HG03139 (cell line): ENCODE data around the gene CCDC174.
"Not testable (repeated sequence)": the region's sequence is repeated elsewhere in the genome, so short reads cannot be mapped to it uniquely, and the experiment has no call there.

ENCODE experiments used
- ATAC-seq: cut with Tn5 transposase; IDR thresholded peaks from one replicate; pipeline ENCODE4 v1.9.1; 2021; ENCODE audit not compliant: unreplicated experiment

Gene CCDC174

DNA sequence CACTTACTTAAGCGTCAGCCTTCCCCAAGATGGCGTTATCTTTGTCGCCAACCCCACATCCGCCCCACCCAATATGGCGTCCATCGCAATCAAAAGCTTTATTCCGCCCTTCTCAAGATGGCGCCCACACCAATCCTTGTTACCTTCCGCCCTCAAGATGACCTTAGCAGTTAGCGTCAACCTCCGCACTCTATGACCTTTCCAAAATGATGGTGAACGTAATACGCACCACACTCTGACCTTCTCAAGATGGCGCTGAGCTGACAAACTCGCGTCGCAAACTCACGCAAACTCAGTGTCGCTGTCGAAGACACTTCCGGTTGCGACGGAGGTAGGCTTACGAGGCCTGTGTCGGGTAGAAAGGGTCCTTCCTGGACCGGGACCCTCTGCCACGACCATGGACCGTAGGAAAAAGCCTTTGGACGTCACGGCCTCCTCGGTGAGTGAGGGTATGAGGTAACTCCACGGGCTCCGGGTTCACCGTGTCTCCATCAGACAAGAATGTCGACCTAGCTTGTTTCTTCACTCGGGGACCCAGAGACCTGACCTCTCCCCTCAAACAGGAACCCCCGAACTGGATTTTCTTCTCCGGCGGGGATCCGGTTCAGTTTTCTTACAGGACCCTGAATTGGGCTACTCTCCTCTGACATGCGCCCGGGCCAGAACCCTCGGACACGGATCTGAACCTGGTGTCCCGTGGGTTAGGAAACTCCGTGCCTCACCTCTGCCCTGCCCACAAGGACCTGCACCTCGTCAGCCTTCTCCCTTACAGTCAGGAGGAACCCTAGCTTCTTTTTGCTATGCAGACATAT, at the start of gene CCDC174:
TSS of gene CCDC174 (plus strand) at position 323 of the 812 bp plus-strand sequence. CDS start at position 398, 75 bp downstream.
- peak; percentile 98 for ATAC-seq

DNA sequence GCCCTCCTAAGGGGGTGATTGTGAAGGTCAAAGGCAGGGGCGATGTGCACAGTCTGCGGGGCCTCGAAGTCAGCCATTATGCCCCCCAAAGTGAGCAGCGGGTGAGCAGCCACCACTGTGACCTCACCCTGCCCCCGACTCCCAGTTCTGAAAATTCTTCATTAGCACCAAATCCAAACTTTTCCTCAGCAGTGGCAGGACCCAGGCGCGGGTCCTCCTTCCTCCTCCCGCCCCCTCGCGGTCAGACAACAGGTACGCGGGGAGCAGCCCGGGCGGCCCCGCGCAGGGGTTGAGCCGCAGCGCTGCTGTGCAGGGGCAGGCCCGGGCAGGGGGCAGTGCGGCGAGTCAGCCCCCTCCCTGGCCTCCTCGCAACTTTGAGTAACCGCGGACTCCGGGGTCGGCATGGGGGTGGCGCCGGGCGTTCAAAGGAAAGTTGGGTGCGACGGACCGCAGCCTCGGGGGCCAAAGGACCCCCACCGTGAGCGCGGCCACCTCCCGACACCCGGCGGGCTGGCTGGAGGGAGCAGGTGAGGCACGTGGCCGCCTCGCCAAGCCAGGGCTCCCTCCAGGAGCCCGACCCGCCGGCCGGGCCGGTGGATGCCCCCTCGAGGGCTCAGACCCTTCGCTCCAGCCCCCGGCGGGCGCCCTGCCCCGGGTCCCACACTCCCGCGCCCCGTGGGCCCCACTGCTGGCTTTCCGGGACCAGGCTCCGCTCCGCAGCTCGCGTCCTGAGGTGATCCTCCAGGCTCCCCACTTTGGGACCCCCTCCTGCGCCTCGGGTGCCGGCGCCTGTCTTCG, 49.4 kb upstream of the CCDC174 start:
- no peak for ATAC-seq

- ATAC-seq = no peak
Measured at GRCh38 chr3:14602804-14603644, 48.5 kb upstream of the CCDC174 start.

DNA sequence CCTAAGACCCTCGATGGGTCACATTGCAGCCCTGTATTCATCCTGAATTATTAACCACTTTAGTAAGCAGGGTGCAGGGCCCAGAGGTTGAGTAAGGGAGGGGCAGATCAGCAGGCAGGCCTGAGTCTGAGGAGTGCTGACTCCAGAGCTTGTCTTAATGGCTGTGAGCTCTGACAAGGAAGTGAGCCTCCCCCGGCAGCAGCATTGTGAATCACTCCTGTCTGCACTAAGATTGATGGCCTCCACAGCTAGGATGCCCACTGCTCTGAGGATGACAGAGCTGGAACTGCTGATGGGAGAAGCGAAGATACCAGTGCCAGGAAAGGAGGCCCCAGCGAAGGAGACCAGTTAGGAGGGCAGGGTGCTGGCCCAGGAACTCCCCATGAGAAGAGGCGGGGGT, 46.5 kb upstream of the CCDC174 start:
- ATAC-seq = no peak

DNA sequence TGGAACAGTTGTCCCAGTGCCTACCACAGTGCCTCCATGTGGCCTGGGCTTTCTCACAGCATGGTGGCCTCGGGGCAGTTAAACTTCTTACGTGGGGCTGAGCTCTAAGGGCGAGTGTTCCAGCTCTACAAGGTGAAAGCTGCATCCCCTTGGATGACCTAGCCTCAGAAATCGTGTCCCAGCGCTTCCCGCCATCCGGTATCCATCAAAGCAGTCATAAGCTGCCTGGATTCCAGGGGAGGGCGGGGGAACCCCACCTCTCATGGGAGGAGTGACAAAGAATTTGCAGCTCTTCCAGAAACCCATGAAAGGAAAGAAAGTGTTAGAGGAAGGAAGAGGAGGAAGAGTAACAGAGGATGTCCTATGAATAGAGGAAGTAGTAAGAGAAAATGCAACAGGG, 45.8 kb upstream of the CCDC174 start:
- no peak for ATAC-seq

DNA sequence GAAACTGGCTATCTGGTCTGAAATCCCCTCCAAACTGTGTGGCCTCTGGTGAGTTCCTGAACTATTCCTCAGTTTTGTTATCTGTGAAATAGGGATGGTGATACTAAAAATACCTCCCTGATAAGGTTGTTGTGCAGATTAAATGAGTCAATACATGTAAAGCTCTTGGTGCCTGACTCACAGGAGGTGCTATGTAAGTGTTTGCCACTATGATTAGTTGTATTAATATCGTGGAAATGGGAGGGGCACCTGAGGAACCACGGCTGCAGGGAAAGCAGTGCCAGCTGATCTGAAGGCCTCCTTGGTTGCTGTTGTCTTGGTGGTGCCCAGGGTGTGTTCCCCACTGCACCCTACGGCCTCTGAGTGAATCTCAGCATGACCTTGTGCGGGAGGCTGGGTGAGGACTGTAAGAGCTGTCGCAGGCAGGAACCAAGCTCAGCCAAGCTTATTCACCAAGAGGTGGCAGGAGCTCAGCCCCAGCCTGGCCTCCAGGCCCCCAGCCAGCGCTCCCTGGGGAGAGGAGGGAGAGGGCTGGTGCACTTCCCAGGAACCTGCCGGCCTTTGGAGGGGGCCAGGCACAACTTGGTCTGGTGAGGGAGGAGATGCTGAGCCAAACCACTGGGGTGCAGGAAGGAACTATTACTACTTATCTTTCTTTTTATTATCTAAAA, 44.8 kb upstream of the CCDC174 start:
- ATAC-seq = no peak

DNA sequence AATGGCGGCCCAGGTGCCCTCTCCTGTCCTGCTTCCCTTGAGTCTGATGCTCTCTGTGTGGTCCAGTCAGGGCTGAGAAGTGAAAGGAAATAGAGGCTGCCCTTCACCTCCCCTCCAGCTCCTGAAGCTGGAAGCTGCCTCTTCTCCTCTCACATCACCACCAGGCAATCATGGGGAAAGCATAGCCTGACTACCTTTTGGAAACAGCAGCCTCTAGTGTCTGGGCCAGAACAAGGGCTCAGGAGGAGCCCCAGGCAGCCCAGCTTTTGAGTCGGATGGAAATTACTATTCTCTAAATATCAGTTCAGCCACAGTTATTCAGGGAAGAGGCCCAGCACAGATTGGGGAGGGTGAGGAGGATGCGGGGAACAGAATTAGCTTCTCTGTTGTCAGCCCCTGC, 43.3 kb upstream of the CCDC174 start:
- ATAC-seq = no peak

DNA sequence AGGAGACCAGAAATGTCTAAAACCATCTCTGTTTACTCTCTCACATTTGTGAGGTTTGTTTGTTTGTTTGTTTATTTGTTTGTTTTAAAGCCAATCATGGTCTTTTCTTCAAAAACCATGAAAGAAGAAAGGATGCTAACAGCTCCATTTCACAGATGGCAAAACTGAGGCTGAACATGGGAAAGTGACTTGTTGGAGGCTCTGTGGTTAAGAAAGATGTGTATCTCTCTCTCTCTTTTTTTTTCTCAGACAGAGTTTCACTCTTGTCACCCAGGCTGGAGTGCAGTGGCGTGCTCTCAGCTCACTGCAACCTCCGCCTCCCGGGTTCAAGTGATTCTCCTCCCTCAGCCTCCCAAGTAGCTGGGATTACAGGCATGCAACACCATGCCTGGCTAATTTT, 42.5 kb upstream of the CCDC174 start:
- not testable (repeated sequence) for ATAC-seq

DNA sequence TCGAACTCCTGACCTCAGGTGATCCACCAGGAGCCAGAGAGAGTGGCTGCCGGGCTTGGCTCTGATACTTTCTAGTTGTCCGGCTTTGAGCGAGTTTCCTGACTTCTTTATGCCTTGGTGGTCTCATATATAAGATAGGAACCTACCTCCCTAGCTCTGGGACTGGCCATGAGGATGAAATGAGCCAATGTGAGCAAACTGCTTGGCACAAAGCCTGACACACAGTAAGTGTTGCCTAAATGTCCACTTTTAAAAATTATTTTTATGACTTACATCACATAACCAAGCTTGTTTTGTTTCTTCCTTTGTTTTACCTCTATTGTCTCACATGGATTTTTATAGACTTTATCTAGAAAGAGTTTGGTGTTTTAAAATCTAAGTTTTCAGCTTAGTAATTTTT, 42.1 kb upstream of the CCDC174 start:
- no peak for ATAC-seq

DNA sequence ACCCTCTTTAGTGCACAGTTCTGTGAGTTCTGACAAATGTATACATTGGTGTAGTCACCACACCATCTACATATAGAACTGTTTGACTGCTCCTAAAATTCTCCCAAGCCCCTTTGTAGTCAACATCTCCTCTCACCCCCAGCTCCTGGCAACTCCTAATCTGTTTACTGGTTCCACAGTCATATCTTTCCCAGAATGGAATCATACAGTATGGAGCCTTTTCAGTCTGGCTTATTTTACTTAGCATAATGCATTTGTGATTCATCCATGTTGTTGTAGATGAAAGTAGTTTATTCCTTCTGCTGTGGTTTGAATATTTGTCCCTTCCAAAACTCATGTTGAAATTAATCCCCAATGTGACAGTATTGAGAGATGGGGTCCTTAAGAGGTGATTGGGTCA, 41.6 kb upstream of the CCDC174 start:
- no peak for ATAC-seq

DNA sequence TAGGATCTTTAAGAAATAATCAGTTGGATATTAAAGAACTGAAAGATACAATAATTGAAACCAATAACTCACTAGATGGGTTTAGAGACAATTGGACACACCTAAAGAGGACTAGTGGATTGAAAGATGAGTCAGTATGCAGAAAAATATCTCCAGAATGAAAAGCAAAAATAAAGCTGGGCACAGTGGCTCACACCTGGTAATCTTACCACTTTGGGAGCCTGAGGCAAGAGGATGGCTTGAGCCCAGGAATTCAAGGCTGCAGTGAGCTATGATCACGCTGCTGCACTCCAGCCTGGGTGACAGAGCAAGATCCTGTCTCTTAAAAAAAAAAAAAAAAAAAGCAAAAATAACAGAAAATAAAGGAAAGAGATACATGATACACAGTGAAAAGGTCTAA, 37.4 kb upstream of the CCDC174 start:
- ATAC-seq = no peak

DNA sequence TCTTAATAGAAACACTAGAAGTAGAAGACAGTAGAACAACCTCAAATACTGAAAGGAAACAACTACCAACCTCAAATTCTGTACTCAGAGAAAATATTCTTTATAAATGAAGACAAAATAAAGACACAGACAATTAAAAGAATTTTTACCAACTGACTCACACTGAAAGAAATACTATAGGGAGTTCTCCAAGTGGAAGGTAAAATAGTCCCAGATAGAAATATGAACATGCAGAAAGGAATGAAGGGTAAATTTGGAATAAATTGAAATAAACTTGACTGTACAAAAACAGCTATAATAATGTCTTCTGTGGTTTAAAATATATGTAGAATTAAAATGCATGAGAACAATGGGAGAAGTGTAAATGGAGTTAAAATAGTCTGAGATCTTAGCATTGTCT, 36.7 kb upstream of the CCDC174 start:
- no peak for ATAC-seq

DNA sequence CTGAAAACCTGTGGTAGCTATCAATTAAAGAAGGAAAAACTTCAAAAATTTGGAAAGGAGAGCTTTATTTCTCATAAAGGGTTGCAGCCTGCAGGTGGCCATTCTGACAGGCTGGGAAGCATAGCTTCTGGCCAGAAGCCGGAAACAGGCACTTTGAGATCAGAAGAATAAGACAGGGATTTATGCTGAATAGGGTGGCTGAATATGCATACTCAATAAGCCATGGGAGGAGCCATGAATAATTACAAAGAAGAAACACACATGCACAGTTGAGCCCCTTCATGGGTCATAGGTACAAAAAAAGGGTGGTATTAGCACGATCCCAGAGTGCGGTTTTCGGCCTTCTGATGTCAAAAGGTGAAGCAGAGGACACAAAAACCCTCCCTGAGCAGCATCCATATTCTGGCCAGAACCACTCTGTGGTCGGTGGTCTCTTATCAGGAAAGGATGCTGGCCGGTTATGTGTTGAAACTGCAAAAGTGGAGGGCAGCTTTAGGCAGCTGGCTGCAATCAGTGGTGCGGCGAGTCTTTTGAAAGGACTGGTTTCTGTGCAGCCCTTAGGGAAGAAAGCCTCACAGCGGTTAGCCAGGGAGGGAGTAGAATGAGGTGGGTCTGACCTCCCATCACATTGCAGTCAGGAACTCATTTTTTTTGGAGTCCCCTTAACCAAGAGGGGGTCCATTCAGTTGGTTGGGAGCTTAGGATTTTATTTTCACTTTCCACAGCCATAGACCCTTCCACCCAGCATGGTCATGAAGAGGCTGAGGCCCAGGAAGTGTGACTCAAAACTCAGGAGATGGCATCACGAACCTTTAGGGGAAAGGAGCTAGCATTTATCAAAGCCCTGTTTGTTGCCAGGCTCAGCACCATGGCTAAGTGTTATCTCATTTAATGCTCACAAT, 34.7 kb upstream of the CCDC174 start:
- ATAC-seq = no peak

GRCh38 chr3:14617508-14618023, 34.0 kb upstream of the CCDC174 start:
- ATAC-seq = no peak

- ATAC-seq = no peak
Measured at GRCh38 chr3:14619605-14620004, 32.0 kb upstream of the CCDC174 start.

- no peak for ATAC-seq
Measured at GRCh38 chr3:14620512-14620911, 31.1 kb upstream of the CCDC174 start.

GRCh38 chr3:14621093-14621492, 30.5 kb upstream of the CCDC174 start:
- ATAC-seq = no peak

GRCh38 chr3:14622368-14622767, 29.2 kb upstream of the CCDC174 start:
- ATAC-seq = no peak

- no peak for ATAC-seq
Measured at GRCh38 chr3:14623569-14624051, 28.0 kb upstream of the CCDC174 start.
